Karpas-422 (cell line): ENCODE results near the gene EME2. TPM values are rescaled to one million over a fixed set of nuclear protein-coding genes. Genes with fewer than 3 reads are reported as not detected.

ENCODE experiments used
- DNase-seq: peaks from one replicate; pipeline ENCODE4 v3.0.0-alpha.2; 2015
- H2AFZ ChIP-seq: fragments of 200-600 bp; sonication (generic); 2 replicates; pipeline ENCODE4 v1.6.1; 2014; ENCODE audit warnings: antibody characterized with exemption, low read length, mixed read lengths
- H3K27ac ChIP-seq: fragments of 200-600 bp; sonication (generic); 2 replicates; pipeline ENCODE4 v1.5.1; 2014; ENCODE audit warnings: mild to moderate bottlenecking, low read length, moderate library complexity
- H3K27me3 ChIP-seq: fragments of 200-600 bp; sonication (generic); 2 replicates; pipeline ENCODE4 v1.6.1; 2014; ENCODE audit warnings: low read length, mixed read lengths
- H3K36me3 ChIP-seq: fragments of 200-600 bp; sonication (generic); 2 replicates; pipeline ENCODE4 v1.6.1; 2014; ENCODE audit warnings: low read length, mixed read lengths; ENCODE audit not compliant: insufficient read depth
- H3K4me1 ChIP-seq: fragments of 200-600 bp; sonication (generic); 2 replicates; pipeline ENCODE4 v1.6.1; 2014; ENCODE audit warnings: mild to moderate bottlenecking, low read length, mixed read lengths
- H3K4me2 ChIP-seq: fragments of 200-600 bp; sonication (generic); 2 replicates; pipeline ENCODE4 v1.6.1; 2014; ENCODE audit warnings: low read length, low read depth, mild to moderate bottlenecking; ENCODE audit not compliant: poor library complexity, severe bottlenecking
- H3K4me3 ChIP-seq: fragments of 200-600 bp; sonication (generic); 2 replicates; pipeline ENCODE4 v1.5.1; 2014; ENCODE audit warnings: mild to moderate bottlenecking, antibody characterized with exemption, low read length, mixed read lengths
- H3K79me2 ChIP-seq: fragments of 200-600 bp; sonication (generic); 2 replicates; pipeline ENCODE4 v1.6.1; 2014; ENCODE audit warnings: mild to moderate bottlenecking, low read length, mixed read lengths
- H3K9ac ChIP-seq: fragments of 200-600 bp; sonication (generic); 2 replicates; pipeline ENCODE4 v1.6.0; 2014; ENCODE audit warnings: low read length
- H3K9me2 ChIP-seq: fragments of 200-600 bp; sonication (generic), shearing (Covaris generic); replicated peaks from 2 replicates; pipeline ENCODE4 v1.6.0; 2014; ENCODE audit warnings: mild to moderate bottlenecking, low read length, moderate library complexity; ENCODE audit not compliant: insufficient read depth
- H3K9me3 ChIP-seq: fragments of 300-700, 200-600 bp; sonication (generic); 2 replicates; pipeline ENCODE4 v1.6.1; 2014; ENCODE audit warnings: low read length, mixed read lengths
- H4K20me1 ChIP-seq: fragments of 200-600 bp; sonication (generic); 2 replicates; pipeline ENCODE4 v1.6.1; 2014; ENCODE audit warnings: mild to moderate bottlenecking, antibody characterized with exemption, low read length, low read depth; ENCODE audit not compliant: insufficient read depth
- total RNA-seq: library from RNA; depleted of rRNA; stranded (reverse); fragments of >200 nt; shearing (Covaris generic); gene quantifications from 2 replicates; pipeline ENCODE4 v1.2.3, GENCODE V29; 2014; ENCODE audit warnings: low replicate concordance

The EME2 gene
- total RNA-seq, 1 experiment from 2014 or later = 7.7 TPM

GRCh38 chr16:1767116-1767994 is 5.3 kb upstream of the EME2 start:
- no peak for DNase-seq
- no peaks in the 10 kb centered on the region for H3K27me3 ChIP-seq
- no peaks in the 10 kb centered on the region; the same call in none of the 2 replicates for H3K36me3 ChIP-seq
- peaks cover 16% of the 10 kb centered on the region for H3K4me1 ChIP-seq
- no peak overlapping the region for H3K4me3 ChIP-seq
- H3K9ac ChIP-seq = no peak overlapping the region
- no peak overlapping the region for H2AFZ ChIP-seq
- H3K4me2 ChIP-seq = no peak overlapping the region
- peaks cover 9% of the 10 kb centered on the region; the same call in 1 of the 2 replicates for H4K20me1 ChIP-seq
- no peak overlapping the region for H3K27ac ChIP-seq
- no peaks in the 10 kb centered on the region for H3K9me3 ChIP-seq
- H3K9me2 ChIP-seq = no peaks in the 10 kb centered on the region
- H3K79me2 ChIP-seq = peaks cover 20% of the 10 kb centered on the region

- peaks cover 16% of the 10 kb centered on the region for H3K4me1 ChIP-seq
- H3K9me2 ChIP-seq = no peaks in the 10 kb centered on the region
- no peak overlapping the region for H3K27ac ChIP-seq
- no peak overlapping the region for H3K4me3 ChIP-seq
- no peaks in the 10 kb centered on the region; the same call in none of the 2 replicates for H3K36me3 ChIP-seq
- H3K9me3 ChIP-seq = no peaks in the 10 kb centered on the region
- peaks cover 9% of the 10 kb centered on the region; the same call in 1 of the 2 replicates for H4K20me1 ChIP-seq
- H3K79me2 ChIP-seq = peaks cover 27% of the 10 kb centered on the region
- H2AFZ ChIP-seq = no peak overlapping the region
- no peak overlapping the region for H3K9ac ChIP-seq
- H3K27me3 ChIP-seq = no peaks in the 10 kb centered on the region
- no peak for DNase-seq
- H3K4me2 ChIP-seq = no peak overlapping the region
These were observed 4.4 kb upstream of the EME2 start for GRCh38 chr16:1768061-1768766.

GRCh38 chr16:1768767-1769401 is 3.7 kb upstream of the EME2 start:
- Histone ChIP-seq H3K9me2 (no peaks in the 10 kb centered on the region), H3K4me2 (no peak overlapping the region), H4K20me1 (peaks cover 12% of the 10 kb centered on the region), H3K9ac (peak overlapping the region; percentile 20; the same call in 1 of the 2 replicates), H3K4me1 (peaks cover 18% of the 10 kb centered on the region), H3K79me2 (peaks cover 33% of the 10 kb centered on the region), H3K27me3 (no peaks in the 10 kb centered on the region), H3K27ac (no peak overlapping the region), H3K4me3 (no peak overlapping the region), H3K9me3 (no peaks in the 10 kb centered on the region), H2AFZ (no peak overlapping the region), H3K36me3 (no peaks in the 10 kb centered on the region; the same call in none of the 2 replicates)
- peak; percentile 59 for DNase-seq

- Histone ChIP-seq H4K20me1 (peaks cover 17% of the 10 kb centered on the region), H3K27me3 (no peaks in the 10 kb centered on the region), H3K9me2 (no peaks in the 10 kb centered on the region), H3K4me2 (peak overlapping the region; percentile 97), H3K9me3 (no peaks in the 10 kb centered on the region), H3K4me1 (peaks cover 26% of the 10 kb centered on the region), H3K9ac (peak overlapping the region; percentile 93), H3K36me3 (no peaks in the 10 kb centered on the region; the same call in none of the 2 replicates), H2AFZ (no peak overlapping the region), H3K4me3 (peak overlapping the region; percentile 86), H3K27ac (peak overlapping the region; percentile 68; the same call in 1 of the 2 replicates), H3K79me2 (peaks cover 41% of the 10 kb centered on the region)
- DNase-seq = peak; percentile 53
These were observed 3.0 kb upstream of the EME2 start for GRCh38 chr16:1769402-1770300.

- Histone ChIP-seq H3K27ac (peak overlapping the region; percentile 68), H3K4me2 (peak overlapping the region; percentile 97), H3K36me3 (peaks cover 1% of the 10 kb centered on the region), H3K4me1 (peaks cover 29% of the 10 kb centered on the region), H3K9me3 (no peaks in the 10 kb centered on the region), H2AFZ (no peak overlapping the region), H3K9me2 (no peaks in the 10 kb centered on the region), H3K4me3 (peak overlapping the region; percentile 86), H3K9ac (peak overlapping the region; percentile 93), H4K20me1 (peaks cover 17% of the 10 kb centered on the region), H3K27me3 (no peaks in the 10 kb centered on the region), H3K79me2 (peaks cover 49% of the 10 kb centered on the region)
- peak; percentile 77 for DNase-seq
These were observed 2.1 kb upstream of the EME2 start for GRCh38 chr16:1770328-1771187.

GRCh38 chr16:1771188-1771863 is 1.3 kb upstream of the EME2 start, which contains the start of gene NME3:
NME3 (minus strand) TSS chr16:1771543; CDS start chr16:1771534, 9 bp downstream.
- H3K4me3 ChIP-seq = peak within 1 kb of the TSS; percentile 86
- peak within 1 kb of the TSS; percentile 68 for H3K27ac ChIP-seq
- H3K4me2 ChIP-seq = peak within 1 kb of the TSS; percentile 97
- H3K27me3 ChIP-seq = no peaks in the 10 kb centered on the region
- H3K9ac ChIP-seq = peak within 1 kb of the TSS; percentile 93
- no peaks in the 10 kb centered on the region for H3K9me2 ChIP-seq
- peaks cover 49% of the 10 kb centered on the region for H3K79me2 ChIP-seq
- peaks cover 2% of the 10 kb centered on the region for H3K36me3 ChIP-seq
- H3K4me1 ChIP-seq = peaks cover 29% of the 10 kb centered on the region
- no peak within 1 kb of the TSS for H2AFZ ChIP-seq
- DNase-seq = peak; percentile 91
- peaks cover 17% of the 10 kb centered on the region for H4K20me1 ChIP-seq
- no peaks in the 10 kb centered on the region for H3K9me3 ChIP-seq
